HG03432 (cell line): ENCODE measurements around the gene FANCF.

ENCODE experiments used
- ATAC-seq: cut with Tn5 transposase; IDR thresholded peaks from one replicate; pipeline ENCODE4 v1.9.1; 2021; ENCODE audit warnings: mild to moderate bottlenecking, moderate library complexity; ENCODE audit not compliant: unreplicated experiment

Gene FANCF

DNA sequence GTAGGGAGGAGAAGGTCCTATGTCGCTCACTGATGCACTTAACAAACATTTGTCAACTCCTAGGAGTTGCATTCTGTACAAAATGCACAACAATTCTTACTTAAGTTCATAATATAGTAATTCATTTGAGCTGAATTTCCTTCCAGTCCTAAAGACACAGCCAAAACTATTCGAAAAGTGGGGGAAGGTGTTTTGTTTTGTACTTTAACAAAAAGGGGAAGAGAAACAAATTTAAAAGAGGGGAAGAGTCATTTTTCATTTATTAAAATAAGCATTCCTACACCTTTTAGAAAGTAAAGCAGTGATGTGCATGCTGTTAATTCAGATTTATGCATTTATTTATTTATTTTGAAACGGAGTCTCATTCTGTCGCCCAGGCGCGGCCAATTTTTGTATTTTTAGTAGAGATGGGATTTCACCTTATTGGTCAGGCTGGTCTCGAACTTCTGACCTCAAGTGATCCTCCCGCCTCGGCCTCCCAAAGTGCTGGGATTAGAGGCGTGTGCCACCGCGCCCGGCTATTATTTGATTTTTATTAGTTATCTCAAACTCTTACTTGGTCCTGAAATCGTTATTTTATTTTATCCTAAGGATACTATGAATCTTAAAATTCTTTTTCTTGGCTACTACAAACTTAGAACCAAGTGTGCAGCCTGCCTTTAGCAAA is 1.1 kb upstream of the FANCF start:
- ATAC-seq: no peak

GRCh38 chr11:22624742-22625447 is 728 bp downstream of the FANCF start:
- peak; percentile 64 for ATAC-seq

DNA sequence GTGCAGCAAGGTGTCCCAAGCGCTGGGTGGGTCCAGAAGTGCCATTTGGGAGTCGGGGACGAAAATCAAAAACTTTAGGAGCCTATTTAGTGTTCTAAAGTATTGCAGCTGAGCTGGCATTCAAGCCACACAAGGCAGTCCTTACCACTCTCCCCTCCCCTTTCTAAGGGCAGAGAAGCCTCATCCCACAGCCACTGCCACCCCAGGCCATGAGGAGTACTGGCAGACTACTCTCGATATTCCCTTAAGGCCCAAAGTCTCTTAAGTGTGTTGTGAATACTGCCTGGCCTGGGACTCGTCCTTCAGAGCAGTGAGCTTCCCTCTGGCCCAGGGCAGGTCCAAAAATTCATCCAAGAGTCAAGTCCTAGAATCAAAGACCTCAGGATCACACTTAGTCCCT is 7.8 kb downstream of the FANCF start:
- no peak for ATAC-seq

- ATAC-seq: no peak
Measured at GRCh38 chr11:22603933-22604332, 21.7 kb downstream of the FANCF start.

DNA sequence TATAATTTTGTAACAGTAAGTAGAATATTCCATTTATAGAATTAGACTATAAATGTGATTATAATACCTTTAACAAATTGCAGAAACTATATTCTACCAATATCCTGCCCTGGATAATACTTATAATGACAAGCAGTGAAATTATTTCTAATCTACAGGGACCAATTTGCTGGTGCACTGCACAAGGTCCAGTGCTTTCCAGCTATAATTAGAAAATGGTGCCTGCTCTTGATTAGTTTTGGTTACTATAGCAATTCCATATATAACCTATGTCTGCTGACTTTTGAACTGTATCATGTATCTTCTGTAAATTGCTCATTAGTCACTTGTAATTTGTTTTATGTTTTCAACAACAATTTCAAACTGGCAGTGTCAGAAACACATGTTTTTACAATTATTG is 23.1 kb downstream of the FANCF start:
- no peak for ATAC-seq

- no peak for ATAC-seq
Measured at GRCh38 chr11:22599458-22599857, 26.2 kb downstream of the FANCF start.

DNA sequence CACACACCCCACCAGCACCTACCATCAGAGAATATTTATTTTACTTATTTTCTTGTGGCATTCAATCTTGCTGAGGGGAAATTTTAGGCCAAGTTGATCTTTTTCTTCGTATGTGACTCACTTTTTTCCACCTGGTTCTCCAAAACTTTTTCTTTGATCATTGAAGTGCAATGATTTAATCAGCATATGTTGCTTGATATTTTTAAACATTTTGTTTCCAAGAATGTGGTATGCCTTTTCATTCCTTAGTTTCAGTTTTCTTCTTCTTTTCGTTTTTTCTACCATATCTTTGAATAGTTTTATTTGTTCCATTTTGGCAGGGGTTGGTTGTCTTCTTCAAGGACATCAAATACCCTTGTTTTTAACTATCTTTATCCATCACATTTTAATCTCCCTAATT is 28.6 kb downstream of the FANCF start:
- ATAC-seq: no peak

DNA sequence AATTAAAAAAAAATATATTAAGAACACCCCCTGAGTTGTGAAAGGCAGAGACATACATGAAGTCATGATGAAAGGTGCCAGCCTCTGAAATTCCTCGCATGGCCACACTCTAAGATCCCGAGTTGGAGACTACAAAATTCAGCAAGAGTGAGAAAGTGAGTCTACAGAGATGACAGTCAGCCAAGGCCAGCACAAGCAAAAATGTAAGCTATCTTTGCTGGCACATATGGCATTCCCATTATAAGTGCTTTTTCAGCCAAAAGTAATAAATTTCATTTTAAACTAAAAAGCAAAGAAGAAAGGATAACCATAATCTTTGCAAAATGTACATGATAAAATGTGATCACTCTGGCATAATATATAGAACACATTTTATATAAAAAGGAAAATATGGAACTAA is 40.6 kb downstream of the FANCF start:
- no peak for ATAC-seq

GRCh38 chr11:22583963-22584492 is 41.6 kb downstream of the FANCF start:
- no peak for ATAC-seq

GRCh38 chr11:22582151-22582410 is 43.5 kb downstream of the FANCF start:
- ATAC-seq: peak; percentile 44

DNA sequence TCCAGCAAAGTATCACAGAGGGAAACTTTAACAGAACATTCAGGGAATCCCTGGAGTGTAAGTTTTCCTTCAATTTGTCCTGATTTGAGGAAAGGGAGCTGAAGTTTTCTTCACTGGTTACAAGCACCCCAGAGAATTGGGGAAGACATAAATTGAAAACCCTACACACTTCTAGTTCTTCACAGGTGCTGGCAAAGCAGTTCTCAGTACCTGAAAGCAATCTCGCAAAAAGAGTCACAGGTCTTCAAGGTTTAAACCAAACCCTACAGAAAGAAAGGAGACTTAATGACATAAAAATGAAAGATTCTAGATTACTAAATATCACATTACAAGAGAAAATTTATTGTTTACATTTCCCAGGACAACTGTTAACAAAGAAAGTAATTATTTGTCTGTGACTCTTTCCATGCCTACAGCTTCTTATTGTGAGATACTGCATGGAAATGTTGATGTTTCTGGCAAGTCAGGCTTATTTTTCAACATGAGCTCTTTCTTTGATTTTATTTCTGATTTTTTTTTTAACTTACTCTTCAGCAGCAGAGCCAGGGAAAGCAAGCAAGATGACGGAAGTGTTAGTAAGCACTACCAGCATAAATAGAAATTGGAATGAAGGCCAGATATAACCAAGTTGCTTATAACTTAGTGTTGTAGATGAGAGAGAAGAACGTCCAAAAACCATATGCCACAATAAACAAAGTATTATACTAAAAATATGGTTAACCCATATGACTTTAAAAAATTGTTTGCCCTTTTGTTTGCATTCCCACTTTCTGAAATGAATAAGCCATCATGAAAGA is 44.1 kb downstream of the FANCF start:
- no peak for ATAC-seq

- no peak for ATAC-seq
Measured at GRCh38 chr11:22577854-22578253, 47.8 kb downstream of the FANCF start.
